ENCODE results near the gene ACADS. TPM values are rescaled to one million over a fixed set of nuclear protein-coding genes. Genes with fewer than 3 reads are reported as not detected.

ACADS gene
- total and polyA plus RNA-seq, 9 of the 15 experiments (the other 6 are each of a cell fraction or from before 2014, with no cell fraction given) = 0.06 to 20.3 (median 8.8) TPM

GRCh38 chr12:120738252-120739030 is 12.8 kb downstream of the ACADS start:
- intact Hi-C loops (cut with micrococcal nuclease) = no loop called here
- Histone ChIP-seq H3K4me3 (no peak overlapping the region), H3K27ac (ENCODE audit: extremely low read depth, low read depth, low read length) (no peak overlapping the region), H3K4me1 (replicated peaks in 1 of 2; ENCODE audit: control insufficient read depth in 2 of 2, insufficient read depth in 2 of 2, low read length in 2 of 2) (peaks cover 0 to 16% of the 10 kb centered on the region in 2 experiments; a peak in 2 of 5 replicates), H3K79me2 (ENCODE audit: control insufficient read depth, insufficient read depth, low read length) (no peaks in the 10 kb centered on the region), H3K4me2 (ENCODE audit: insufficient read depth, low read length) (no peak overlapping the region), H3K9me1 (ENCODE audit: control insufficient read depth, insufficient read depth, low read length) (no peaks in the 10 kb centered on the region), H2AFZ (ENCODE audit: low read depth, low read length) (no peak overlapping the region), H3K27me3 (ENCODE audit: control insufficient read depth in 2 of 2, insufficient read depth in 2 of 2, low read length in 2 of 2) (no peaks in the 10 kb centered on the region), H4K20me1 (replicated peaks; ENCODE audit: control insufficient read depth, insufficient read depth, low read length) (0 out of 2 replicates have a peak, but pooled peaks cover 5% of the 10 kb centered on the region), H3K36me3 (ENCODE audit: control insufficient read depth, insufficient read depth, low read length) (peaks cover 12% of the 10 kb centered on the region; the same call in 1 of the 3 replicates), H3K9me3 (replicated peaks; ENCODE audit: control insufficient read depth, insufficient read depth, low read depth, low read length) (no peaks in the 10 kb centered on the region), H3K9ac (ENCODE audit: insufficient read depth in 1 of 2, low read depth in 2 of 2, low read length in 2 of 2) (no peak overlapping the region)
- ChIA-PET CTCF (ENCODE audit: low intra/inter-chr PET ratio) (no interaction called here), POLR2A (interaction anchor here (0.5 to 0.8 kb wide), 5 partner anchors 18 to 558 kb away, joined by 3 read pairs; no protein-coding TSS in a partner anchor)
- TF ChIP-seq ARNT (IDR thresholded peaks at IDR 0.05) = no peak
- TF ChIP-seq CBX3 (IDR thresholded peaks at IDR 0.05; ENCODE audit: borderline replicate concordance in 1 of 2, low read length in 2 of 2) = no peak
- TF ChIP-seq RBFOX2 (IDR thresholded peaks at IDR 0.05; ENCODE audit: low read depth, low read length) = 0 out of 2 replicates have a peak, but pooled peaks have one; percentile 8
- TF ChIP-seq CTCF (IDR thresholded peaks at IDR 0.05 in 2 of 3, conservative IDR thresholded peaks at IDR 0.05 in 1 of 3; ENCODE audit: insufficient read depth in 2 of 3, low read depth in 1 of 3, low read length in 3 of 3) = 0 out of 6 replicates have a peak, but pooled peaks of 1 of the 3 experiments have one; percentile 2
- TF ChIP-seq MEF2A (IDR thresholded peaks at IDR 0.05; ENCODE audit: control insufficient read depth, low read depth, low read length) = no peak
- BruUV-seq (replicated peaks) = no TSS peak
- in situ Hi-C loops (cut with MboI) = no loop called here
- FAIRE-seq (no peak), DNase-seq (ENCODE audit: extremely low read depth in 1 of 4, low spot score in 3 of 4) (no peak), ATAC-seq (no peak)
- 90% methylated on average over 27 of the region's 31 CpGs for WGBS (ENCODE audit: insufficient coverage, low coverage, missing lambda C conversion rate)

Data from K562 (cell line).